ENCODE results near the gene ADK.

Gene ADK

GRCh38 chr10:74163319-74164068, 12.5 kb downstream of the ADK start:
- no peak for TF ChIP-seq ZFX (IDR thresholded peaks at IDR 0.05)
- TF ChIP-seq CTCF (conservative IDR thresholded peaks at IDR 0.05): no peak
- no peak overlapping the region for H3K27ac ChIP-seq

- TF ChIP-seq ZFX (IDR thresholded peaks at IDR 0.05) (no peak), CTCF (conservative IDR thresholded peaks at IDR 0.05) (no peak)
- H3K27ac ChIP-seq: no peak overlapping the region
These were observed 13.9 kb downstream of the ADK start for GRCh38 chr10:74164716-74165529.

GRCh38 chr10:74165530-74165901, 14.5 kb downstream of the ADK start:
- TF ChIP-seq CTCF (conservative IDR thresholded peaks at IDR 0.05): no peak
- TF ChIP-seq ZFX (IDR thresholded peaks at IDR 0.05): no peak
- H3K27ac ChIP-seq: no peak overlapping the region

- no peak for TF ChIP-seq CTCF (conservative IDR thresholded peaks at IDR 0.05)
- no peak for TF ChIP-seq ZFX (IDR thresholded peaks at IDR 0.05)
- H3K27ac ChIP-seq: no peak overlapping the region
These were observed 16.4 kb downstream of the ADK start for GRCh38 chr10:74167443-74167842.

- no peak overlapping the region for H3K27ac ChIP-seq
- no peak for TF ChIP-seq ZFX (IDR thresholded peaks at IDR 0.05)
- TF ChIP-seq CTCF (conservative IDR thresholded peaks at IDR 0.05): no peak
These were observed 20.6 kb downstream of the ADK start for GRCh38 chr10:74171625-74172024.

- H3K27ac ChIP-seq: no peak overlapping the region
- TF ChIP-seq CTCF (conservative IDR thresholded peaks at IDR 0.05): no peak
These were observed 23.5 kb downstream of the ADK start for GRCh38 chr10:74174521-74174920.
